ENCODE data around the gene RELT. TPM values are rescaled to one million over a fixed set of nuclear protein-coding genes. Genes with fewer than 3 reads are reported as not detected.

The RELT gene
- total RNA-seq, 2 donors from 2014 or later, result 0.33 to 0.52 TPM

- Histone ChIP-seq H3K27ac (no peak overlapping the region), H3K36me3 (replicated peaks in 1 of 2; ENCODE audit: insufficient read depth in 1 of 2, low read depth in 2 of 2) (no peaks in the 10 kb centered on the region), H3K27me3 (no peaks in the 10 kb centered on the region), H3K9me3 (no peaks in the 10 kb centered on the region), H3K4me3 (no peak overlapping the region), H3K4me1 (no peaks in the 10 kb centered on the region)
- TF ChIP-seq CTCF (IDR thresholded peaks at IDR 0.05) (no peak), POLR2A (IDR thresholded peaks at IDR 0.05) (no peak)
- DNase-seq (no peak), ATAC-seq (no peak)
- intact Hi-C loops (cut with DNase I), result no loop called here
- WGBS, 2 donors, result 86 to 100% methylated on average over 2 to 9 of the region's 9 CpGs
Observed at GRCh38 chr11:73363147-73363546, 13.1 kb upstream of the RELT start.

GRCh38 chr11:73365352-73366264 is 10.6 kb upstream of the RELT start:
- Histone ChIP-seq H3K4me3 (no peak overlapping the region), H3K4me1 (no peaks in the 10 kb centered on the region), H3K36me3 (replicated peaks in 1 of 2; ENCODE audit: insufficient read depth in 1 of 2, low read depth in 2 of 2) (no peaks in the 10 kb centered on the region), H3K9me3 (no peaks in the 10 kb centered on the region), H3K27ac (no peak overlapping the region), H3K27me3 (no peaks in the 10 kb centered on the region)
- DNase-seq (no peak), ATAC-seq (no peak)
- intact Hi-C loops (cut with DNase I), result no loop called here
- TF ChIP-seq CTCF (IDR thresholded peaks at IDR 0.05) (no peak), POLR2A (IDR thresholded peaks at IDR 0.05) (no peak)
- WGBS, 2 donors, result 81 to 82% methylated on average over 9 to 22 of the region's 24 CpGs

DNA sequence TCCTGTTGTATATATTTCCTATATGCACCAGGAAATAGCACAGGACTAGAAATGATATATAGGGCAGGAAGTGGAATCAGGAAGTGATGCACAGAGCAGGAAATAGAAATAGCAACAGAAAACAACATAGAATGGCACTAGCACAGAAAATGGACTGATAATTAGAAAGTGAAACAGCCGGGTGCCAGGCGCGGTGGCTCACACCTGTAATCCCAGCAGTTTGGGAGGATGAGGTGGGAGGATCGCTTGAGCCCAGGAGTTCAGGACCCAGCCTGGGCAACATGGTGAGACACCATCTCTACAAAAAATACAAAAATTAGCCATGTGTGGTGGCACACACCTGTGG is 10.0 kb upstream of the RELT start:
- 88 to 99% methylated on average over 4 of the region's 4 CpGs for WGBS, 2 donors
- Histone ChIP-seq H3K27ac (no peak overlapping the region), H3K9me3 (no peaks in the 10 kb centered on the region), H3K4me3 (no peak overlapping the region), H3K36me3 (replicated peaks in 1 of 2; ENCODE audit: insufficient read depth in 1 of 2, low read depth in 2 of 2) (no peaks in the 10 kb centered on the region), H3K4me1 (no peaks in the 10 kb centered on the region), H3K27me3 (no peaks in the 10 kb centered on the region)
- intact Hi-C loops (cut with DNase I), result no loop called here
- no peak for DNase-seq
- TF ChIP-seq POLR2A (IDR thresholded peaks at IDR 0.05) (no peak), CTCF (IDR thresholded peaks at IDR 0.05) (no peak)
- no peak for ATAC-seq

GRCh38 chr11:73366953-73367352 is 9.2 kb upstream of the RELT start:
- TF ChIP-seq CTCF (IDR thresholded peaks at IDR 0.05) (no peak), POLR2A (IDR thresholded peaks at IDR 0.05) (no peak)
- Histone ChIP-seq H3K36me3 (replicated peaks in 1 of 2; ENCODE audit: insufficient read depth in 1 of 2, low read depth in 2 of 2) (no peaks in the 10 kb centered on the region), H3K27me3 (no peaks in the 10 kb centered on the region), H3K27ac (no peak overlapping the region), H3K4me1 (no peaks in the 10 kb centered on the region), H3K4me3 (no peak overlapping the region), H3K9me3 (no peaks in the 10 kb centered on the region)
- DNase-seq (no peak), ATAC-seq (no peak)
- intact Hi-C loops (cut with DNase I), result no loop called here
- 70 to 73% methylated on average over 6 of the region's 6 CpGs for WGBS, 2 donors
